Esophagus muscularis mucosa (tissue), 3 donors: Measurements from ENCODE around the gene CDH16.

Experiments used
- CTCF ChIP-seq, 3 experiments: fragments of 200-600 bp in 2 of 3; fragments of 450-650 bp in 1 of 3; sonication (generic) in 2 of 3; IDR thresholded peaks; one replicate each; pipeline ENCODE4 v1.5.1; 2017 to 2019; ENCODE audit warnings: antibody characterized with exemption in 3 of 3, mild to moderate bottlenecking in 2 of 3, moderate library complexity in 1 of 3
- POLR2AphosphoS5 ChIP-seq, 2 donors: sonication (generic); formaldehyde crosslinking; IDR thresholded peaks; one replicate each; pipeline ENCODE4 v1.6.1; 2017; ENCODE audit warnings: antibody characterized with exemption in 2 of 2

DNA sequence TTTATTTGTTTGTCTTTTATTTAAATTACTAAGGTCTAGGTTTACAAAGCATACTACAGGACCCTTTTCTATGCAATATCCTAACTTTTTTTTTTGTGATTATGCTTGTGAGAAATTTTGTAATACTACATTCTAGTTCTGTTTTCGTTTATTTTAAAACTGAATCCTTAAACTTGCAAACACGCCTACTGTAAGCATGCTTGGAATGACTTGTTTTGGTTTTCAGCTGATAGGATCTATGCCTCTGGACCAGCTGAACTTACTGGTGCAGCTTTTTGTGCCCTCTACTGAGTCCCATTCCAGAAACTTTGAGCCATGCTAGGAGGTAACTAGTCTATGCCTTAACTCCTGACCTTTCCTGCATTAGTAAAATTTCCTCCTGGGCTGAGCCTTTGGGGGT is 32.4 kb downstream of the CDH16 start:
- TF ChIP-seq CTCF (IDR thresholded peaks at IDR 0.05) (no peak), POLR2AphosphoS5 (IDR thresholded peaks at IDR 0.05) (no peak)
